ENCODE measurements around the gene PADI6. TPM values are rescaled to one million over a fixed set of nuclear protein-coding genes. Genes with fewer than 3 reads are reported as not detected.
A peak's percentile ranks its signal among the peaks of the same experiment; 100 is the strongest.

Gene PADI6
- total RNA-seq, 1 experiment from 2014 or later: not detected

DNA sequence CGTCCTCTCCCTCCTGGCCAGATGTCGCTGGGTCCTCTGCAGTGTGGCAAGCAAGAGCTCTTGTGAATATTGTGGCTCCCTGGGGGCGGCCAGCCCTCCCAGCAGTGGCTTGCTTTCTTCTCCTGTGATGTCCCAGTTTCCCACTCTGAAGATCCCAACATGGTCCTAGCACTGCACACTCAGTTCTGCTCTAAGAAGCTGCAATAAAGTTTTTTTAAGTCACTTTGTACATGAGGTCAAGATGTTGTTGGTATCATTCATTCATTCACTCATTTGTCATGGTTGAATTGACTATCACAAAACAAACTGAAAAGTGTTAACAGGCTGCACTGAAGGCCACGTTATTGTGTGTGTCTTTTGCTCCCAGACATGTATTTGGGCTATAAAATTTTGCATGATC is 8.2 kb upstream of the PADI6 start:
- H3K27me3 Mint-ChIP-seq (ENCODE audit: insufficient read depth, unreplicated experiment): no peaks in the 10 kb centered on the region

DNA sequence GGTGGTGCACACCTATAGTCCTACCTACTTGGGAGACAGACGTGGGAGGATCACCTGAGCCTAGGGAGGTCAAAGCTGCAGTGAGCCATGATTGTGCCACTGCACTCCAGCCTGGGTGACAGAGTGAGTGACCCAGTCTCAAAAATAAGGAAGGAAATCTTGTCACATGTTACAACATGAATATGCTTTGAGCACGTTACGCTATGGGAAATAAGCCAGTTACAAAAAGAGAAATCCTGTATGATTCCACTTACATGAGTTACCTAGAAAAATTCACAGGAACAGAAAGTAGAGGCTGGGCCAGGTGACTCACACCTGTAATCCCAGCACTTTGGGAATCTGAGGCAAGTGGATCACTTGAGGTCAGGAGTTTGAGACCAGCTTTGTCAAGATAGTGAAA is 6.7 kb upstream of the PADI6 start:
- intact Hi-C loops (cut with micrococcal nuclease): no loop called here
- DNase-seq (ENCODE audit: unreplicated experiment): peak; percentile 44
- H3K27ac Mint-ChIP-seq (ENCODE audit: low read depth, unreplicated experiment): no peak overlapping the region
- H3K4me1 Mint-ChIP-seq (ENCODE audit: insufficient read depth, unreplicated experiment): peaks cover 11% of the 10 kb centered on the region
- no peaks in the 10 kb centered on the region for H3K27me3 Mint-ChIP-seq (ENCODE audit: insufficient read depth, unreplicated experiment)
- H3K4me3 Mint-ChIP-seq (ENCODE audit: unreplicated experiment): no peak overlapping the region
- no TSS peak for BruUV-seq (replicated peaks)
- POLR2A ChIA-PET: no interaction called here
- H3K9me3 Mint-ChIP-seq (ENCODE audit: unreplicated experiment): no peaks in the 10 kb centered on the region
- TF ChIP-seq, protein P1, sequence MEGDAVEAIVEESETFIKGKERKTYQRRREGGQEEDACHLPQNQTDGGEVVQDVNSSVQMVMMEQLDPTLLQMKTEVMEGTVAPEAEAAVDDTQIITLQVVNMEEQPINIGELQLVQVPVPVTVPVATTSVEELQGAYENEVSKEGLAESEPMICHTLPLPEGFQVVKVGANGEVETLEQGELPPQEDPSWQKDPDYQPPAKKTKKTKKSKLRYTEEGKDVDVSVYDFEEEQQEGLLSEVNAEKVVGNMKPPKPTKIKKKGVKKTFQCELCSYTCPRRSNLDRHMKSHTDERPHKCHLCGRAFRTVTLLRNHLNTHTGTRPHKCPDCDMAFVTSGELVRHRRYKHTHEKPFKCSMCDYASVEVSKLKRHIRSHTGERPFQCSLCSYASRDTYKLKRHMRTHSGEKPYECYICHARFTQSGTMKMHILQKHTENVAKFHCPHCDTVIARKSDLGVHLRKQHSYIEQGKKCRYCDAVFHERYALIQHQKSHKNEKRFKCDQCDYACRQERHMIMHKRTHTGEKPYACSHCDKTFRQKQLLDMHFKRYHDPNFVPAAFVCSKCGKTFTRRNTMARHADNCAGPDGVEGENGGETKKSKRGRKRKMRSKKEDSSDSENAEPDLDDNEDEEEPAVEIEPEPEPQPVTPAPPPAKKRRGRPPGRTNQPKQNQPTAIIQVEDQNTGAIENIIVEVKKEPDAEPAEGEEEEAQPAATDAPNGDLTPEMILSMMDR (IDR thresholded peaks at IDR 0.05; ENCODE audit: unreplicated experiment): no peak
- CTCF ChIA-PET: interaction anchor here (0.6 kb wide), 1 partner anchor 67 kb away, joined by 3 read pairs; no protein-coding TSS in a partner anchor
- no peaks in the 10 kb centered on the region for H3K36me3 Mint-ChIP-seq (ENCODE audit: insufficient read depth, unreplicated experiment)

More for the DNA sequence above, 8.2 kb upstream of the PADI6 start:
- TF ChIP-seq, protein P1 (IDR thresholded peaks at IDR 0.05; ENCODE audit: unreplicated experiment): no peak
- Mint-ChIP-seq H3K9me3 (ENCODE audit: unreplicated experiment) (no peaks in the 10 kb centered on the region), H3K36me3 (ENCODE audit: insufficient read depth, unreplicated experiment) (no peaks in the 10 kb centered on the region), H3K4me3 (ENCODE audit: unreplicated experiment) (no peak overlapping the region), H3K27ac (ENCODE audit: low read depth, unreplicated experiment) (no peak overlapping the region), H3K4me1 (ENCODE audit: insufficient read depth, unreplicated experiment) (no peaks in the 10 kb centered on the region)
- POLR2A ChIA-PET: no interaction called here
- intact Hi-C loops (cut with micrococcal nuclease): no loop called here
- BruUV-seq (replicated peaks): no TSS peak
- CTCF ChIA-PET: no interaction called here
- DNase-seq (ENCODE audit: unreplicated experiment): no peak

DNA sequence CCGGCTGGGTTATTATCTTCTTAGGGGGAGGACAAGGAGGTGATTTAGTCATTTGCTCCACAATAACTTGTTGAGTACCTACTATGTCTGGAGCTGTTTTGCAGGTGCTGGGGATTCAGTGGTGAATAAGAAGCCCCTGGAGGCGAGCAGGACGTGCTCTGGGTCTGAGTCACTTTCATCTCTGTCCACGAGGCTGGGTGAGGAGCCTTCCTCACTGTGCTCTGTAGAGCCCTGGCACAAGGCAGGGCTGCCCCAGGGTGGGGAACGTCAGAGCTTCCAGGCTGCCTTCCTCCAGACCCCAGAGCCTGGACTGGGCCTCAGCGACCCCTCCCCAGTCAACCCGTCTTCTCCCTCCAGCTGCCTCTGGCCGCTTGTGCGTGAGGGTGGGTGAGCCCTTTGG is 2.5 kb upstream of the PADI6 start:
- H3K4me3 Mint-ChIP-seq (ENCODE audit: unreplicated experiment): no peak overlapping the region
- H3K4me1 Mint-ChIP-seq (ENCODE audit: insufficient read depth, unreplicated experiment): peaks cover 16% of the 10 kb centered on the region
- H3K27ac Mint-ChIP-seq (ENCODE audit: low read depth, unreplicated experiment): no peak overlapping the region
- no peaks in the 10 kb centered on the region for H3K27me3 Mint-ChIP-seq (ENCODE audit: insufficient read depth, unreplicated experiment)
- H3K9me3 Mint-ChIP-seq (ENCODE audit: unreplicated experiment): no peaks in the 10 kb centered on the region
- TF ChIP-seq, protein P1 (IDR thresholded peaks at IDR 0.05; ENCODE audit: unreplicated experiment): no peak
- H3K36me3 Mint-ChIP-seq (ENCODE audit: insufficient read depth, unreplicated experiment): no peaks in the 10 kb centered on the region
- POLR2A ChIA-PET: interaction anchor here (0.6 to 1.6 kb wide), 5 partner anchors 15 to 136 kb away, joined by 3 to 4 read pairs (median 3); no protein-coding TSS in a partner anchor
- DNase-seq (ENCODE audit: unreplicated experiment): peak; percentile 68
- intact Hi-C loops (cut with micrococcal nuclease): no loop called here
- CTCF ChIA-PET: interaction anchor here (0.7 to 2.7 kb wide), 3 partner anchors 17 to 244 kb away, joined by 3 to 17 read pairs (median 5); no protein-coding TSS in a partner anchor
- BruUV-seq (replicated peaks): no TSS peak

DNA sequence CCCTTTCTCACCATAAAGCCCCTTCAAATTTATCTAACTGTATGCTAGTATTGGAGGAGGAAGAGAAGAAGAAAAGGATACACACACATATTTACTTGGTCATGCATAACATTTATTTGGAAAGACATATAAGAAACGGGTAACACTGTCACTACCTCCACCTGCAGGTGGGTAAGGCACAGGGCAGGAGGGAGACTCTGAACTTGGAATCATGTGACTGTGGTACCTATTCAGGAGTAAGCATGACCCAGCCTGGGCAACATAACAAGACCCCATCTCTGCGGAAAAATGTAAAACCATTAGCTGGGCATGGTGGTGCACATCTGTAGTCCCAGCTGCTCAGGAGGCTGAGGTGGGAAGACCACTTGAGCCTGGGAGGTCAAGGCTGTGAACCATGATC is 1.4 kb upstream of the PADI6 start:
- no peak overlapping the region for H3K27ac Mint-ChIP-seq (ENCODE audit: low read depth, unreplicated experiment)
- H3K4me1 Mint-ChIP-seq (ENCODE audit: insufficient read depth, unreplicated experiment): peaks cover 16% of the 10 kb centered on the region
- TF ChIP-seq, protein P1 (IDR thresholded peaks at IDR 0.05; ENCODE audit: unreplicated experiment): peak; percentile 49
- CTCF ChIA-PET: interaction anchor here (0.6 to 2.7 kb wide), 11 partner anchors 24 to 245 kb away, joined by 3 to 17 read pairs (median 4); no protein-coding TSS in a partner anchor
- no TSS peak for BruUV-seq (replicated peaks)
- H3K9me3 Mint-ChIP-seq (ENCODE audit: unreplicated experiment): no peaks in the 10 kb centered on the region
- H3K27me3 Mint-ChIP-seq (ENCODE audit: insufficient read depth, unreplicated experiment): no peaks in the 10 kb centered on the region
- DNase-seq (ENCODE audit: unreplicated experiment): peak; percentile 56
- no peaks in the 10 kb centered on the region for H3K36me3 Mint-ChIP-seq (ENCODE audit: insufficient read depth, unreplicated experiment)
- no peak overlapping the region for H3K4me3 Mint-ChIP-seq (ENCODE audit: unreplicated experiment)
- intact Hi-C loops (cut with micrococcal nuclease): loop anchor here (1.0 kb wide), 3 partner anchors 34 to 245 kb away; no protein-coding TSS in a partner anchor
- POLR2A ChIA-PET: interaction anchor here (1.1 to 1.6 kb wide), 3 partner anchors 32 to 119 kb away, joined by 3 to 4 read pairs (median 3); no protein-coding TSS in a partner anchor
